Measurements from ENCODE around the gene DMRTB1. TPM values are rescaled to one million over a fixed set of nuclear protein-coding genes. Genes with fewer than 3 reads are reported as not detected.

Gene DMRTB1
- total and polyA plus RNA-seq, 2 donors (not counting 1 experiment from before 2014, with no cell fraction given) = not detected

DNA sequence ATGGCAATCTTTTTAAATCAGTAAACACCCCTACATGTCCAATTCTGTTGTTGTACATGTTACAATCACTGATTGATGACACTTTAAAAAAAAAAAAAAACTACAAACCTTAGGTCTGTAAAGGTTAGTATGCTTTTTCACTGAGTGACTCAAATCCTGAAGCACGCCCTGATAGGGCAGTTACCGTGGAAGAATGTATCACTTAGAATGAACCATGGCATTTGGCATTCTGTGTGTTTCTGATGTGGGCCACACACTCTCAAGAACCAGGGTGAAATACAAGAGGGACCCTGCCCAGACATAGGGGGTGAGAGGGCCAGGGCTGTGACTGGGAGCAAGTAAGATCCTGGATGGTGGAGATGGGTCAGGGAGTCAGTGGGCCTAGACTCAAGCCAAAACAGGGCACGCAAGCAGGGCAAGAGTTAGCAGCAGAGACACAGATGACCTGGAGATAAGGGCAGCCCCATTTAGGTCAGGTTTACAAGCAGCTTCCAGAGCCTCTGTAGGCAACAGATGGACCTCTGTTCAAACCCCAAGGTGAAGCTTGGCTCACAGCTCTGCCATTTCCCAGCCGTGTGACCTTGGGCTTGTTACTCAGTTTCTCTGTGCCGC lies 47.6 kb upstream of the DMRTB1 start:
- Histone ChIP-seq H3K9me3 (ENCODE audit: control extremely low read depth in 1 of 3, control insufficient read depth in 2 of 3, insufficient read depth in 1 of 3, low read length in 2 of 3) (no peaks in the 10 kb centered on the region), H3K36me3 (replicated peaks in 1 of 2; ENCODE audit: control extremely low read depth in 1 of 2, control insufficient read depth in 1 of 2, extremely low read depth in 1 of 2, insufficient read depth in 2 of 2, low read length in 1 of 2) (no peaks in the 10 kb centered on the region), H3K4me1 (ENCODE audit: control insufficient read depth in 2 of 2, insufficient read depth in 2 of 2, low read length in 2 of 2) (no peaks in the 10 kb centered on the region), H2AFZ (ENCODE audit: insufficient read depth, low read depth, low read length, poor library complexity, severe bottlenecking) (no peak overlapping the region), H3K9ac (ENCODE audit: low read length) (no peak overlapping the region), H3K27ac (ENCODE audit: low read length in 2 of 2) (no peak overlapping the region), H3K27me3 (replicated peaks in 1 of 4; ENCODE audit: control extremely low read depth in 1 of 4, control insufficient read depth in 3 of 4, insufficient read depth in 4 of 4, low read length in 3 of 4) (peaks cover 0 to 17% (median 0%) of the 10 kb centered on the region in 4 experiments), H3K79me2 (ENCODE audit: control insufficient read depth, insufficient read depth, low read length) (no peaks in the 10 kb centered on the region), H3K4me3 (ENCODE audit: control extremely low read depth in 1 of 5, extremely low read depth in 1 of 5, insufficient read depth in 1 of 5, low read depth in 2 of 5, low read length in 4 of 5) (no peak overlapping the region), H4K20me1 (ENCODE audit: control insufficient read depth, insufficient read depth, low read length, poor library complexity, severe bottlenecking) (no peaks in the 10 kb centered on the region), H3K4me2 (replicated peaks; ENCODE audit: low read depth, low read length, poor library complexity, severe bottlenecking) (no peak overlapping the region)
- H3K27ac Mint-ChIP-seq = no peak overlapping the region
- H3K27me3 Mint-ChIP-seq = peaks cover 25% of the 10 kb centered on the region
- ChIA-PET CTCF (interaction anchor here (1.5 kb wide), 1 partner anchor 18 kb away, joined by 3 read pairs; no protein-coding TSS in a partner anchor), POLR2A (no interaction called here)
- TF ChIP-seq CTCF (IDR thresholded peaks at IDR 0.05) (no peak), EZH2 (IDR thresholded peaks at IDR 0.05; ENCODE audit: borderline replicate concordance, insufficient read depth, low read depth, low read length, poor library complexity, severe bottlenecking) (no peak)
- H3K4me3 Mint-ChIP-seq = no peak overlapping the region
- no peaks in the 10 kb centered on the region for H3K9me3 Mint-ChIP-seq (ENCODE audit: insufficient read depth)
- ATAC-seq (ENCODE audit: low read depth) (no peak), DNase-seq (no peak)
- intact Hi-C loops (cut with micrococcal nuclease) = no loop called here
- peaks cover 3% of the 10 kb centered on the region for H3K4me1 Mint-ChIP-seq
- 87% methylated on average over 3 of the region's 5 CpGs for whole genome bisulfite sequencing (ENCODE audit: insufficient coverage)

DNA sequence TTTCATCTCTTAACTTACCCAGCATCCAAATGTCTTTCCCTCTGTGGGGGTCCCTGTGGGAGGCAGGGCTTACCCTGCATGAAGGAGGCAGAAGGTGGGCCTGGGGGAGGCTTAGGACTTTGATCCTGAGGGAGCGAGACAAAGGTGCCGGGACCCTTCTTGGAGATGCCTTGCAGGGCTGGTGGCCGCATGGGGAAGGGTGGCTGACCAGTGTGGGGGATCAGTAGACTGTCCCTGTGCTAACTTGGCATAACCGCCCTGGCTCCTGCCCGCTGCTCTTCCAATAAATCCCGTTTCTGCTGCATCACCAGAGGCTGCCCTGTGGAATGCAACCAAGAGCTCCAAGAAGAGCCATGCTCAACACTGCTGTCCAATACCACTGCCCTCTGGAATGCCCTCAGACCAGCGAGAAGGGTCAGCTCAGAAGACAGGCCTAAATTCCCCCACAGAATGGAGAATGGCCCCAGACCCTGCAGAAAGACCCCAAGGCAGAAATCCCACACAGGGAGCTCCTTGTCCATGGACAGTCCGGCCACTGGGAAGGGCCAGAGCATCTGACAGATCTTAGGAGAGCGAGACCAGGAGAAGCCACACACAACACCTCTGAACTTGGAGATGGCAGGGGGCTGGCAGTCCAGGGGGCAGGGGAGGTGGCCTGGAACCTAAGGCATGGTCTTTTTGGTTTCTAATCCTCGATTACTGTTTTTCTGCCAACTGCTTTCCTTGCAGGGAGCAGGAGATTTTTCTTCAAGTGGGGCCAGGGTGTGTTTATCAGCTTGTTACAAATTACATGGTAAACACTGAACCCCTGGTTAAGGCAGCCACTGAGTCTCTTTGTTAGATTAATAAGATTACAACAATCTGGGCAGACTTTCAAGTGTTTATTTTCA lies 46.7 kb upstream of the DMRTB1 start:
- H3K4me1 Mint-ChIP-seq = peaks cover 3% of the 10 kb centered on the region

More for the DNA sequence above, 46.7 kb upstream of the DMRTB1 start:
- intact Hi-C loops (cut with micrococcal nuclease) = no loop called here
- Histone ChIP-seq H2AFZ (ENCODE audit: insufficient read depth, low read depth, low read length, poor library complexity, severe bottlenecking) (no peak overlapping the region), H3K9me3 (ENCODE audit: control extremely low read depth in 1 of 3, control insufficient read depth in 2 of 3, insufficient read depth in 1 of 3, low read length in 2 of 3) (no peaks in the 10 kb centered on the region), H4K20me1 (ENCODE audit: control insufficient read depth, insufficient read depth, low read length, poor library complexity, severe bottlenecking) (no peaks in the 10 kb centered on the region), H3K4me2 (replicated peaks; ENCODE audit: low read depth, low read length, poor library complexity, severe bottlenecking) (no peak overlapping the region), H3K9ac (ENCODE audit: low read length) (no peak overlapping the region), H3K4me3 (ENCODE audit: control extremely low read depth in 1 of 5, extremely low read depth in 1 of 5, insufficient read depth in 1 of 5, low read depth in 2 of 5, low read length in 4 of 5) (no peak overlapping the region), H3K27me3 (replicated peaks in 1 of 4; ENCODE audit: control extremely low read depth in 1 of 4, control insufficient read depth in 3 of 4, insufficient read depth in 4 of 4, low read length in 3 of 4) (peaks cover 0 to 17% (median 0%) of the 10 kb centered on the region in 4 experiments), H3K79me2 (ENCODE audit: control insufficient read depth, insufficient read depth, low read length) (no peaks in the 10 kb centered on the region), H3K4me1 (ENCODE audit: control insufficient read depth in 2 of 2, insufficient read depth in 2 of 2, low read length in 2 of 2) (no peaks in the 10 kb centered on the region), H3K36me3 (replicated peaks in 1 of 2; ENCODE audit: control extremely low read depth in 1 of 2, control insufficient read depth in 1 of 2, extremely low read depth in 1 of 2, insufficient read depth in 2 of 2, low read length in 1 of 2) (no peaks in the 10 kb centered on the region), H3K27ac (ENCODE audit: low read length in 2 of 2) (no peak overlapping the region)
- ChIA-PET POLR2A (no interaction called here), CTCF (interaction anchor here (1.0 to 1.5 kb wide), 2 partner anchors 19 to 134 kb away, joined by 3 read pairs; no protein-coding TSS in a partner anchor)
- DNase-seq = no peak
- no peaks in the 10 kb centered on the region for H3K9me3 Mint-ChIP-seq (ENCODE audit: insufficient read depth)
- H3K27me3 Mint-ChIP-seq = peaks cover 24% of the 10 kb centered on the region
- 96% methylated on average over 9 of the region's 10 CpGs for WGBS (ENCODE audit: insufficient coverage)
- no peak overlapping the region for H3K27ac Mint-ChIP-seq
- ATAC-seq (ENCODE audit: low read depth) = no peak
- TF ChIP-seq CTCF (IDR thresholded peaks at IDR 0.05) = no peak
- no peak for TF ChIP-seq EZH2 (IDR thresholded peaks at IDR 0.05; ENCODE audit: borderline replicate concordance, insufficient read depth, low read depth, low read length, poor library complexity, severe bottlenecking)
- no peak overlapping the region for H3K4me3 Mint-ChIP-seq
